Measurements from ENCODE around the gene B4GALNT2. TPM values are rescaled to one million over a fixed set of nuclear protein-coding genes. Genes with fewer than 3 reads are reported as not detected.
A peak's percentile ranks its signal among the peaks of the same experiment; 100 is the strongest.

B4GALNT2 gene
- total and polyA plus RNA-seq, 2 of the 13 experiments (the other 11 are each of a cell fraction or from before 2014, with no cell fraction given) = not detected

DNA sequence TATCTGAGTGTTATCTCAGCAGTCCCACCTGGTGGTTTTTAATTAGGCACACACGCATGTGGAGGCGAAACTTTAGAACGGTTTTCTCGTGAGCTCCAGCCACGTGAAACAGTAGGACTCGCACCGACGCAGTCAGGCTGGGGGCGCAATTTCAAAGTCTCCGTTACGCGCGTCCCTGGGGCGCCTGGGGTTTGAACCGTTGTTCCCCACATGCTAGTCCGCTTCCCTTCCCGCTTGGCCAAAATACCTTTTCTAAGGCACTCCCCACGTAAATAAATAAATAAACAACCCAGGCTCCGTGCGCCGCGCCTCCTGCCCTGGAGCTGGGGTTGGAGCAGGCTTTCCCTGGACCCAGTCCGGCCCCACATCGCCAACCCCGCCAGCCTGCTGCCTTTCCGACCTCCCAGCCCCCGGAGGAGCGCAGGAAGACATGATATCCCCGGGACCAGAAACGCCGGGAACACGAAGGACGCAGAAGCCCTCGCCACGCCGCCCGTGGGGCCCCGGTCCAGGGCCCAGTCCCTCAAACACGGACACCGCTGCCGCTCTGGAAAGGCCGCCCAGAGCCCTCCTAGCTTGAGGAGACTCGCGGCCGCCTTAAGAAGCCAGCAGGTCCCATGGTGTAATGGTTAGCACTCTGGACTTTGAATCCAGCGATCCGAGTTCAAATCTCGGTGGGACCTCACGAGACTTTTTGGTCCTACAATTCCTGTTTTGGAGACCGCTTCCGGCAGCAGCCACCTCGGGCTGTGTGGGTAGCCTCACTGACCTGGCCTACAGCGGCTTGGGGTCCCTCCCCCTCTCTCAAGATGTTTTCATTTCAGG lies 59.6 kb downstream of the B4GALNT2 start (continued):
- TF ChIP-seq, protein P1, sequence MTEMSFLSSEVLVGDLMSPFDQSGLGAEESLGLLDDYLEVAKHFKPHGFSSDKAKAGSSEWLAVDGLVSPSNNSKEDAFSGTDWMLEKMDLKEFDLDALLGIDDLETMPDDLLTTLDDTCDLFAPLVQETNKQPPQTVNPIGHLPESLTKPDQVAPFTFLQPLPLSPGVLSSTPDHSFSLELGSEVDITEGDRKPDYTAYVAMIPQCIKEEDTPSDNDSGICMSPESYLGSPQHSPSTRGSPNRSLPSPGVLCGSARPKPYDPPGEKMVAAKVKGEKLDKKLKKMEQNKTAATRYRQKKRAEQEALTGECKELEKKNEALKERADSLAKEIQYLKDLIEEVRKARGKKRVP (CRISPR knock-in tag; IDR thresholded peaks at IDR 0.05) = no peak
- TF ChIP-seq MLLT10 (CRISPR knock-in tag; IDR thresholded peaks at IDR 0.05) (no peak), IKZF4 (CRISPR knock-in tag; IDR thresholded peaks at IDR 0.05; ENCODE audit: borderline replicate concordance, low read depth, not compliant biosample characterization) (peak; percentile 36), RNF2 (conservative IDR thresholded peaks at IDR 0.05; ENCODE audit: low read depth) (peak; percentile 88), KLF16 (CRISPR knock-in tag; IDR thresholded peaks at IDR 0.05) (peak; percentile 32 to 77; a peak in 3 of 4 replicates), ZNF546 (CRISPR knock-in tag; conservative IDR thresholded peaks at IDR 0.05) (peak; percentile 93), NR1H2 (CRISPR knock-in tag; IDR thresholded peaks at IDR 0.05; ENCODE audit: borderline replicate concordance, low read depth) (peak; percentile 90; the same call in 1 of the 2 replicates), DMAP1 (CRISPR knock-in tag; IDR thresholded peaks at IDR 0.05) (peak; percentile 95), ZNF773 (CRISPR knock-in tag; IDR thresholded peaks at IDR 0.05; ENCODE audit: borderline replicate concordance) (peak; percentile 84; the same call in 1 of the 2 replicates), SRY (CRISPR knock-in tag; IDR thresholded peaks at IDR 0.05) (0 out of 2 replicates have a peak, but pooled peaks have one; percentile 20), HNRNPL (IDR thresholded peaks at IDR 0.05; ENCODE audit: low read depth, low read length) (no peak), HNRNPH1 (optimal IDR thresholded peaks at IDR 0.05; ENCODE audit: low read depth, low read length) (no peak), ZFY (CRISPR knock-in tag; IDR thresholded peaks at IDR 0.05) (peak; percentile 80), SALL1 (CRISPR knock-in tag; IDR thresholded peaks at IDR 0.05) (peak; percentile 50), ZIK1 (CRISPR knock-in tag; IDR thresholded peaks at IDR 0.05; ENCODE audit: borderline replicate concordance, low read depth) (peak; percentile 19; the same call in 1 of the 2 replicates)
- TF ChIP-seq, protein P2, sequence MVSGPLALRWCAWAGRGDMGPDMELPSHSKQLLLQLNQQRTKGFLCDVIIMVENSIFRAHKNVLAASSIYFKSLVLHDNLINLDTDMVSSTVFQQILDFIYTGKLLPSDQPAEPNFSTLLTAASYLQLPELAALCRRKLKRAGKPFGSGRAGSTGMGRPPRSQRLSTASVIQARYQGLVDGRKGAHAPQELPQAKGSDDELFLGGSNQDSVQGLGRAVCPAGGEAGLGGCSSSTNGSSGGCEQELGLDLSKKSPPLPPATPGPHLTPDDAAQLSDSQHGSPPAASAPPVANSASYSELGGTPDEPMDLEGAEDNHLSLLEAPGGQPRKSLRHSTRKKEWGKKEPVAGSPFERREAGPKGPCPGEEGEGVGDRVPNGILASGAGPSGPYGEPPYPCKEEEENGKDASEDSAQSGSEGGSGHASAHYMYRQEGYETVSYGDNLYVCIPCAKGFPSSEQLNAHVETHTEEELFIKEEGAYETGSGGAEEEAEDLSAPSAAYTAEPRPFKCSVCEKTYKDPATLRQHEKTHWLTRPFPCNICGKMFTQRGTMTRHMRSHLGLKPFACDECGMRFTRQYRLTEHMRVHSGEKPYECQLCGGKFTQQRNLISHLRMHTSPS (CRISPR knock-in tag; IDR thresholded peaks at IDR 0.05; ENCODE audit: low read depth) = no peak
- TF ChIP-seq, protein P3, sequence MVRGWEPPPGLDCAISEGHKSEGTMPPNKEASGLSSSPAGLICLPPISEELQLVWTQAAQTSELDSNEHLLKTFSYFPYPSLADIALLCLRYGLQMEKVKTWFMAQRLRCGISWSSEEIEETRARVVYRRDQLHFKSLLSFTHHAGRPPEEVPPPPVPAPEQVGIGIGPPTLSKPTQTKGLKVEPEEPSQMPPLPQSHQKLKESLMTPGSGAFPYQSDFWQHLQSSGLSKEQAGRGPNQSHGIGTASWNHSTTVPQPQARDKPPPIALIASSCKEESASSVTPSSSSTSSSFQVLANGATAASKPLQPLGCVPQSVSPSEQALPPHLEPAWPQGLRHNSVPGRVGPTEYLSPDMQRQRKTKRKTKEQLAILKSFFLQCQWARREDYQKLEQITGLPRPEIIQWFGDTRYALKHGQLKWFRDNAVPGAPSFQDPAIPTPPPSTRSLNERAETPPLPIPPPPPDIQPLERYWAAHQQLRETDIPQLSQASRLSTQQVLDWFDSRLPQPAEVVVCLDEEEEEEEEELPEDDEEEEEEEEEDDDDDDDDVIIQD (CRISPR knock-in tag; IDR thresholded peaks at IDR 0.05; ENCODE audit: low read depth) = peak; percentile 30; the same call in 1 of the 2 replicates
- TF ChIP-seq, protein P4, sequence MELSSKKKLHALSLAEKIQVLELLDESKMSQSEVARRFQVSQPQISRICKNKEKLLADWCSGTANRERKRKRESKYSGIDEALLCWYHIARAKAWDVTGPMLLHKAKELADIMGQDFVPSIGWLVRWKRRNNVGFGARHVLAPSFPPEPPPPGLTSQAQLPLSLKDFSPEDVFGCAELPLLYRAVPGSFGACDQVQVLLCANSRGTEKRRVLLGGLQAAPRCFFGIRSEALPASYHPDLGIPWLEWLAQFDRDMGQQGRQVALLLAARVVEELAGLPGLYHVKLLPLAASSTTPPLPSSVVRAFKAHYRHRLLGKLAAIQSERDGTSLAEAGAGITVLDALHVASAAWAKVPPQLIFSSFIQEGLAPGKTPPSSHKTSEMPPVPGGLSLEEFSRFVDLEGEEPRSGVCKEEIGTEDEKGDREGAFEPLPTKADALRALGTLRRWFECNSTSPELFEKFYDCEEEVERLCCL (CRISPR knock-in tag; IDR thresholded peaks at IDR 0.05; ENCODE audit: borderline replicate concordance) = peak; percentile 31; the same call in 1 of the 2 replicates
- TF ChIP-seq, protein P5, sequence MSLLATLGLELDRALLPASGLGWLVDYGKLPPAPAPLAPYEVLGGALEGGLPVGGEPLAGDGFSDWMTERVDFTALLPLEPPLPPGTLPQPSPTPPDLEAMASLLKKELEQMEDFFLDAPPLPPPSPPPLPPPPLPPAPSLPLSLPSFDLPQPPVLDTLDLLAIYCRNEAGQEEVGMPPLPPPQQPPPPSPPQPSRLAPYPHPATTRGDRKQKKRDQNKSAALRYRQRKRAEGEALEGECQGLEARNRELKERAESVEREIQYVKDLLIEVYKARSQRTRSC (CRISPR knock-in tag; IDR thresholded peaks at IDR 0.05; ENCODE audit: low read depth) = peak; percentile 93
- TF ChIP-seq, protein P6, sequence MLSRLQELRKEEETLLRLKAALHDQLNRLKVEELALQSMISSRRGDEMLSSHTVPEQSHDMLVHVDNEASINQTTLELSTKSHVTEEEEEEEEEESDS (CRISPR knock-in tag; IDR thresholded peaks at IDR 0.05; ENCODE audit: borderline replicate concordance) = peak; percentile 95; the same call in 1 of the 2 replicates
